GDM1 (cell line): ENCODE measurements around the gene LPP.
A peak's percentile ranks its signal among the peaks of the same experiment; 100 is the strongest.
"Not testable (repeated sequence)": the region's sequence is repeated elsewhere in the genome, so short reads cannot be mapped to it uniquely, and the experiment has no call there.

ENCODE experiments used
- DNase-seq: peaks from one replicate; lab custom pipeline; 2025; lab: John Stamatoyannopoulos, UW

LPP gene

GRCh38 chr3:188589071-188589470 lies 435.1 kb downstream of the LPP start:
- peak; percentile 9 for DNase-seq

DNA sequence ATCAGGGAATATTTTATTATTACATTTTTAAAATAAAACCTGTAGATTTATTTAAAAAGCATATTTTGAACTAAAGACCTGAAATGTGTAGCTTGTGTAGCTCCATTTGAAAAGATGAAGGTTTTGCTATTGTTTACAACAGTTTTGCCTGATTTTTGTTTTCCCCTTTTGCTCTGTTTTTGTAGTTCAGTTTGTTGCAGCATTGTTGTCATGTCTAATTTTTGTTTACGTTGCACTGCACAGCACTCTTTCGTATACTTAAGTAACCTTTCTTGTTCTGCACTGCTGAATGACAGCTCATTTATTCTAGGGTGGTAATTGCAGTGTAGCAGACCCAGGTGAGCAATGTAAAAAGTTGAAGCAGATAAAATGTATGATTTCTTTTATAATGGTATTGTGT lies 435.8 kb downstream of the LPP start:
- no peak for DNase-seq

GRCh38 chr3:188590557-188590956 lies 436.6 kb downstream of the LPP start:
- no peak for DNase-seq

DNA sequence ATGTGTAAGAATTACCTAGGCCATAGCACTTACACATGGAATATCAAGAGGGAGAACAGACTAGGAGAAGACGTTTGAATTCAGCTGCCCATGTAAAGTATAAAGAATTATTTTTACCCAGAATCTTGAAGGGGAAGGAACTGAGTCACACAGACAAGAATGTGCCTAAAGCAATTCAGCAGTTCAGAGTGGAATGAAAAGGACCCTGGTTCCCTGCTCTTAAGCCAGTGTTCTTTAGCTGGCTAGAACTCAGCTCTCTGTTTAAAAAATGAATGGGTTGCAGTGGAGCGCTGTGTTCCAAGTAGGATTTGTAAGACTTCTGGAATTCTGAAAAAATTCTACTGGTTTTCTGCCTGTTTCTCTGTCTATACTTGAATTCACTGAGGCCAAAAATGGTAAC lies 440.2 kb downstream of the LPP start:
- DNase-seq: no peak

GRCh38 chr3:188595890-188596376 lies 442.0 kb downstream of the LPP start:
- no peak for DNase-seq

GRCh38 chr3:188598894-188599293 lies 444.9 kb downstream of the LPP start:
- DNase-seq: no peak

DNA sequence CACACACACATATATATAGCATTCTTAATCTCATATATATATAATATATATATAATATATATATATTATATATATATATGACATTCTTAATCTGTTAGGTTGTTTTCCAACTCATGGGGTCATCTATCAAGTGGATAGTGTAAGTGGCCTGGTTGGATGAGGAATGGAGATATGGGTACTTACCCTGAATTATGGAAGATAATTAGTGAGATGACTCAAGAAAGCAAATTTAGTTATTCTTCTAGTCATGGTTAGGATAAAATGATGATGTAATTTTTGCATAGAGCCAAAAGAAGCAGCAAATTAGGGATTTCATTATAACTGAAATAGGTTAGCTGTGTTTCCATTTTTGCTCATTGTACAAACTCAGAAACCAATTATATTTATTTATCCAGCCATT lies 448.2 kb downstream of the LPP start:
- DNase-seq: no peak

GRCh38 chr3:188602620-188603019 lies 448.7 kb downstream of the LPP start:
- DNase-seq: no peak

DNA sequence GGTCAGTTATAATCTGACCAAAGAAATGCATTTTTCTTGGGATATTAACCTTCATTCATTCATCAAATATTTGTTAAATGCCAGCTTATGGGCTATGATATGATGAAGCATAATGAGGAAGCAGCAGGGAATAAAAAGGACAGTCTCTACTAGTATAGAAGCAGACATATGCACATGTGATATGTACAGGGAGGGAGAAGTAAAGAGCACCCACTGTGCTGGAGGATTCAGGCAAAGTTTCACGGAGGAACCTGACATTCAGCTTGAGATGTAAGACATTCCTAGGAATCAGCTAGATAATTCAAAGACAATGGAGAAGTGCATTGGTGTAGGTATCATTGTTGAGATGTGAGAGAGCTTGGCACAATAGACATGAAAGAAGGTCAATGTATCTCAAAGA lies 450.7 kb downstream of the LPP start:
- no peak for DNase-seq

DNA sequence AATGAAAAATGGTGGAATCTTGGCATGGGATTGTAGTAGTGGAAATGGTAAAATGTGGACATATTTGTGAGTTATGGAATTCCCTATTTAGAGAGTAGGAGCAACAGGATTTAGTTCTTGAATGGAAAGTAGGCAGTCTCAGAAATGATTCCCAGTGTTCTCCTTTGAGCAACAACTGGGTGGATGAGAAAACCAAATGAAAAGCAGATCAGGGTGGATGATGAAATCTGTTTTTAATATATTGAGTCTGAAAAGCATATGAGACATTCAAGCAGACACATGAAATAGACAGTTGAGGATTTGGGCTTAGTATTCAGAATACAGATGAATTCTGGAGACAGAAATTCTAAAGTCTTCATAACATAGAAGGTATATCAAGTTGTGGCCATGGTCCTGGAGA lies 451.3 kb downstream of the LPP start:
- no peak for DNase-seq

DNA sequence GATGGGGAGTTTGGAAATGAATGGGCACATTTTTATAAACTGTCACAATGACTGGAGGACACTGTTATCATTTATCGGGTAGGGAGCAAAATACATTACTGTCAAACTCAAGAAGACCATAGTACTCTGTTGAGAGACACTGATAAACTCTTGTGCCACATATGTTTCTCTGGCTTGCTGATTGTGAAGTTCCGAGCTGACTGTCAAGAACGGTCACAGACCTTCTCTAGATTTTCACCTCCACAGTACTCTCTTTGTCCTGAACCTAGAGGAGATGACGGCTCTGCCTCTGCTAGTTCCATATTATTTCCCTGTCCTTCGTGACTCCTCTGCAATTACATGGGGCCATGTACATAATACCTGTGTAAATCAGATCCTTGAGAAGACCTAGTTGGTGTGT lies 451.9 kb downstream of the LPP start:
- DNase-seq: no peak

- DNase-seq: no peak
Measured at GRCh38 chr3:188607805-188608315, 453.9 kb downstream of the LPP start.

GRCh38 chr3:188608401-188608800 lies 454.4 kb downstream of the LPP start:
- DNase-seq: no peak

GRCh38 chr3:188613721-188614120 lies 459.8 kb downstream of the LPP start:
- DNase-seq: not testable (repeated sequence)

- DNase-seq: no peak
Measured at GRCh38 chr3:188617270-188617669, 463.3 kb downstream of the LPP start.

- DNase-seq: no peak
Measured at GRCh38 chr3:188617988-188618701, 464.2 kb downstream of the LPP start.

GRCh38 chr3:188620752-188621151 lies 466.8 kb downstream of the LPP start:
- DNase-seq: no peak

GRCh38 chr3:188624384-188624783 lies 470.4 kb downstream of the LPP start:
- DNase-seq: no peak

GRCh38 chr3:188624828-188625227 lies 470.9 kb downstream of the LPP start:
- no peak for DNase-seq

GRCh38 chr3:188627652-188628051 lies 473.7 kb downstream of the LPP start:
- DNase-seq: no peak

DNA sequence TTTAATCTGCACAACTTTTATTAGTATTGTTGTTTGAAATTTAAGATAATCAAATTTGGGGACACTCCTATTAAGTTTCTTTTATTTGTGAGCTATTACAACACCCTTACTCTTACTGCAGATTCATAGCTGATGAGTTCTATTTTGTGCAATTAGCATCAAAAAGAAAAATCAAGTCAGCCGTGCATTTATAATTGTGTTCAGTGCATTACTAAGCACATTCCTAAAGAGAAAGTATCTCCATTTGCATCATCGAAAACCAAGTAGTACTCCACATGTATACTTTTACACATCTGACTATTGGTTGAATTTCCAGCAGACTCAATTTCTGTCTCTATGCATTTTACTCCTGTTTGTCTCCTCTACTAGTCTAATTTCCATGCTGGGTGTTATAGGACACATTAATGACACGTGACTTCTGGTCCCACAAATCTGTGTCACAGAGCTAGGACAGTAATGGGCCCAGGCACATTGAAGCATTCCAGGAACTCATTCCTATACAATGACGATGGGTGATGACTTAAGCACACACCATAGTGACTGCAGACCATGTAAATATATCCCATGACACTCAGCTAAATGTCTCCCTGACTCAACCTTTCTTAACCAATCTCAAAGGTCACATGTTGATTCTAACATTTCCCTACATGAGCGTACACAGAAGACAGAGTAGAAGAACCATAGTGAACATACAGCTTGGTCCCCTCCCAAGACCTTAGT lies 477.5 kb downstream of the LPP start:
- DNase-seq: no peak

DNA sequence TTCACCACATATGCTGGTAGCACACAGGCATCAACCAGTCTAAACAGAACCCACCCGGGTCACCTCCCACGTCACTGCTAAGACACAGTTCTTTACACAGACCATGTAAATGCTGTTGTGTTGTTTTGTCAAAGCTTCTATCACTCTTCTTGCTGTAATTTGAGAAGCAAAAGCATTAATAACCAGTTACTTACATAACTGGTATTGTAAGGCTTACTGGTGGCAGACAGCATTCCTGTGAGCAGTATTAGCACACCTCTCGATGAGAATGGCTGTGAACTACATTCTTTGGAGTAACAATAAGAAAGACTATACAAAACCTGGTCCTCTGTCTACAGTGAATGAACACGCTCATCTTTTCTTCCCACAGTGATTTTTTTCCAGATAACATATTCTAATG lies 479.2 kb downstream of the LPP start:
- no peak for DNase-seq

DNA sequence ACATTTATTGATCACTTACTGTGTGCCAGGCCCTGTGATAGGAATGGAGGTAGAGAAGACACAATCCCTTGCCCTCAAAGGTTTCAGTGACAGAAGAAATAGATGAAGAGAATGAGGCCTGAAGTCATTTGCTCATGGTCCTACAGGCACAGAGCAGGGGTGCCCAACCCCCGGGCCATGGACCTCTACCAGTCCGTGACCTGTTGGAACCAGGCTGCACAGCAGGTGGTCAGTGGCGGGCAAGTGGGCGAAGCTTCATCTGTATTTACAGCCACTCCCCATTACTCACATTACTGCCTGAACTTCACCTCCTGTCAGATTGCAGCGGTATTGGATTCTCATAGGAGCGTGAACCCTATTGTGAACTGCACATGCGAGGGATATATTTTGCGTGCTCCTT lies 480.3 kb downstream of the LPP start:
- DNase-seq: no peak
